ENCODE results near the gene DCTN3. TPM values are rescaled to one million over a fixed set of nuclear protein-coding genes. Genes with fewer than 3 reads are reported as not detected.

DCTN3 gene
- total RNA-seq, 1 donor from 2014 or later, result 78.6 TPM

- intact Hi-C loops (cut with DNase I), result loop anchor here (2.0 kb wide), 1 partner anchor 23 kb away; no protein-coding TSS in a partner anchor
- H3K4me1 ChIP-seq, result peaks cover 23% of the 10 kb centered on the region
- no peak for DNase-seq (ENCODE audit: extremely low spot score in 2 of 2)
- peak within 1 kb of the TSS; percentile 75 to 85 for H3K4me3 ChIP-seq
- H3K9me3 ChIP-seq, result no peaks in the 10 kb centered on the region
- TF ChIP-seq CTCF (IDR thresholded peaks at IDR 0.05) (no peak), POLR2AphosphoS5 (IDR thresholded peaks at IDR 0.05; ENCODE audit: insufficient read depth in 1 of 2, low read depth in 1 of 2) (peak in 1 of 2 donors; percentile 97), POLR2A (IDR thresholded peaks at IDR 0.05) (peak in 1 of 2 donors; percentile 82)
- peaks cover 0 to 27% of the 10 kb centered on the region in 2 donors for H3K36me3 ChIP-seq
- no peaks in the 10 kb centered on the region for H3K27me3 ChIP-seq
- H3K27ac ChIP-seq, result peak within 1 kb of the TSS; percentile 94
These were observed 8.2 kb downstream of the DCTN3 start, which contains the start of gene RPP25L for GRCh38 chr9:34611811-34612787. Gene RPP25L (minus strand): TSS chr9:34612097. CDS start chr9:34611296, 801 bp downstream.

GRCh38 chr9:34611251-34611810 lies 9.0 kb downstream of the DCTN3 start:
- no peak for DNase-seq (ENCODE audit: extremely low spot score in 2 of 2)
- H3K27ac ChIP-seq, result peak overlapping the region; percentile 94
- H3K36me3 ChIP-seq, result peaks cover 0 to 20% of the 10 kb centered on the region in 2 donors
- H3K9me3 ChIP-seq, result no peaks in the 10 kb centered on the region
- no peak for TF ChIP-seq POLR2A (IDR thresholded peaks at IDR 0.05)
- TF ChIP-seq CTCF (IDR thresholded peaks at IDR 0.05), result no peak
- TF ChIP-seq POLR2AphosphoS5 (IDR thresholded peaks at IDR 0.05; ENCODE audit: insufficient read depth in 1 of 2, low read depth in 1 of 2), result no peak
- H3K27me3 ChIP-seq, result no peaks in the 10 kb centered on the region
- H3K4me3 ChIP-seq, result peak overlapping the region; percentile 75 to 85
- H3K4me1 ChIP-seq, result peaks cover 23% of the 10 kb centered on the region
- intact Hi-C loops (cut with DNase I), result no loop called here

- Histone ChIP-seq H3K36me3 (peaks cover 0 to 12% of the 10 kb centered on the region in 2 donors), H3K9me3 (no peaks in the 10 kb centered on the region), H3K4me1 (peaks cover 23% of the 10 kb centered on the region), H3K4me3 (peak overlapping the region; percentile 75 to 85), H3K27ac (peak overlapping the region; percentile 94), H3K27me3 (no peaks in the 10 kb centered on the region)
- intact Hi-C loops (cut with DNase I), result no loop called here
- DNase-seq (ENCODE audit: extremely low spot score in 2 of 2), result no peak
- no peak for TF ChIP-seq POLR2A (IDR thresholded peaks at IDR 0.05)
- no peak for TF ChIP-seq CTCF (IDR thresholded peaks at IDR 0.05)
These were observed 9.7 kb downstream of the DCTN3 start for GRCh38 chr9:34610434-34611206.

GRCh38 chr9:34607331-34607730 lies 13.0 kb downstream of the DCTN3 start:
- Histone ChIP-seq H3K36me3 (no peaks in the 10 kb centered on the region), H3K4me1 (peaks cover 19% of the 10 kb centered on the region), H3K27me3 (no peaks in the 10 kb centered on the region), H3K9me3 (no peaks in the 10 kb centered on the region), H3K4me3 (no peak overlapping the region), H3K27ac (no peak overlapping the region)
- intact Hi-C loops (cut with DNase I), result no loop called here
- TF ChIP-seq CTCF (IDR thresholded peaks at IDR 0.05), result no peak
- TF ChIP-seq POLR2A (IDR thresholded peaks at IDR 0.05), result no peak
- no peak for TF ChIP-seq POLR2AphosphoS5 (IDR thresholded peaks at IDR 0.05; ENCODE audit: insufficient read depth in 1 of 2, low read depth in 1 of 2)
- no peak for DNase-seq (ENCODE audit: extremely low spot score in 2 of 2)

All from vagina (tissue), 2 donors.